ENCODE results near the gene PEDS1.
"Not testable (repeated sequence)": the region's sequence is repeated elsewhere in the genome, so short reads cannot be mapped to it uniquely, and the experiment has no call there.

PEDS1 gene

DNA sequence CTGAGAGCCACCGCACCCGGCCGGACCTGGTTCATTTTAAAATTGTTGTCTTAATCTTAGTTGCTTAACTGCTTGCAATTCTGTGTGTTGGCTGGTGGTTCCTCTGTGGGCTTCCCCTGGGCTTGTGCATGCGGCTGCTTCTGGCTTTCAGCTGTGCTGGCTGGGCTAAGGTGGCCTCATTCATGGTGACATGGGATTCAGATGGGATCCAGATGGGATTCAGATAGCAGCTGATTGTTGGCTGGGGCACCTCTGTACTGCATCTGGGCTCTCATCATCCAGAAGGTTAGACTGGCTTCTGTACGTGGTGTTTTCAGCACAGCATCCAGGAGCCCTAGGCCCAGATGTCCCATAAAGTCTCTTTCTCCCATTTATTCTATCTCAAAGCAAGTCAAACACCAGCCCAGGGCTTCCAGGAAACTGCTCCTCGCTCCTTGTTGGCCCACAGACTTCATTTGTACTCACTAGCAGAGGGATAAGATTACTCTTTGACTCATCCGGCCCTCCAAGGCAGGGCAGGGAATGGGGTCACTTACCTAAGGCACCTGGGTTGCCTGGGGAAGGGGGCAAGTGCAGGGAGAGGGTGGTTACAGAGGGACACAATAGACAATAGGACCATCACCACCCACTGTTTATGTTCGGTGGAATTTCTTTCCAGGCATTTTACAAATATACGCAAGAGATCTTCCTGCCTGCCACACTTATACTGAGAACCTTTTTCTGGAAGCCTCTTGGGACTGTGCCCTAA is 10.2 kb upstream of the PEDS1 start:
- no peak for DNase-seq (ENCODE audit: low read depth in 2 of 2, low spot score in 1 of 2)

DNA sequence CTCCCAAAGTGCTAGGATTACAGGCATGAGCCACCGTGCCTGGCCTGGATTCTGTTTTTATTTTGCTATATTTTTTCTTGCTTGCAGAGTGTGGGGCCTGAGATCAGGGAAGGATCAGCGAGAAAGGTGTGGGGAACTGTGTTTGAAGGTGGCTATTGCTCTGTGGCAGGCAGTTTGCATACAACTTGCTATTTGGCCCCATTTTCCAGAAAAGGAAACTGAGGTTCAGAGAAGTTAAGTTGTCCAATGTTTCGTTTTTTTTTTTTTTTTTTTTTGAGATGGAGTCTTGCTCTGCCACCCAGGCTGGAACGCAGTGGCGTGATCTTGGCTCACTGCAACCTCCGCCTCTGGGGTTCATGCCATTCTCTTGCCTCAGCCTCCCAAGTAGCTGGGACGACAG is 8.0 kb upstream of the PEDS1 start:
- not testable (repeated sequence) for DNase-seq (ENCODE audit: low read depth in 2 of 2, low spot score in 1 of 2)

DNA sequence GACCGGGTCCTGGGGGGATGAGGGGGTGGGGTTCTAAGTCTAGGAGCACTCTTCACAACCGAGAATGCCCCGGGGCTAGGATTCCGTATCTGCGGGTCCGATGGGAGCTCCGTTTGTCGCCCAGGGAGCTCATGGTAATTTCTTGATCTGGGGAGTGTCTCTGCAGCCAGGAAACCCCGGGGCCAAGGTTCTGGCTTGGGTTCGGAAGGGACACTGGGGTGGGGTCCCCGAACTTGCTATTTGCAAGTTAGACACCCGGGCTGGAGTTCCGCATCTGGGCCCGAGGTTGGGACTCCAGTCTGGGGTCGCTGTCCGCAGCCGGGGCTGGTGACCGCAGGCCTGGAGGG is 397 bp downstream of the PEDS1 start:
- no peak for DNase-seq (ENCODE audit: low read depth in 2 of 2, low spot score in 1 of 2)

DNA sequence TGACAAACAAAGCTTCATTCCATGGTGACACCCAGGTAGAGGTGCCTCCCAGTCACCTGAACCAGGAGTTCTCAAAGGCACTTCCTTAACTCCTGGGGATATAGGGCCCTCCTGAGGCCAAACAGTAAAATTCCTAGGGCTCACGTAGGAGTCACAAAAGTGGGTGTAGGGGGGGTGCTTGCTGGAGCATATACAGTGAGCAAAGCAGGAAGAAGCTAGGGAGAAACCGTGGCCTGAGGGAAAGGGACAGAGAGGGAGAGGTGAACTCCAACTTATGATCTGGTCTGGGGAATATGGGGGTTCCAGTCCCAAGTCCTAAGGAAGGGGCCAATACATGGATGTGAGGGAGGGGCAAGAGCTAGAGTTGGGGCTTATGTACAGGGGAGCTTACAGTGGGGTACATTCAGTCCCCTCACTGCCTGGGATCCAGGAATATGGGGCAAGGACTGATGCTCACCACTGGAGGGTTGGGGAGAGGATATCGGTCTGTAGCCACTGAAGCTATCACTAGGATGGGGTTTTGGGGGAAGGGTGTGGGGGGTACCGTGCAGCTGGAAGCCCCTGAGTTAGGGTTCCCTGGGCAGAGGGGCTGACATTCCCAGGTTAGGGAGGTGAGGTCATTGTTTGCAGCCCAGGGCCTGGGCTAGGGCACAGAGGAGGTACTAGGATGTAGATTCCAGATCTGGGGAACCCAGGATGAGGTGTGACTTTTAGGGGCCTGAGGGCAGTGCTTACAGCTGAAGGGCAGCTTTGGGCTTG is 950 bp downstream of the PEDS1 start:
- no peak for DNase-seq (ENCODE audit: low read depth in 2 of 2, low spot score in 1 of 2)

DNA sequence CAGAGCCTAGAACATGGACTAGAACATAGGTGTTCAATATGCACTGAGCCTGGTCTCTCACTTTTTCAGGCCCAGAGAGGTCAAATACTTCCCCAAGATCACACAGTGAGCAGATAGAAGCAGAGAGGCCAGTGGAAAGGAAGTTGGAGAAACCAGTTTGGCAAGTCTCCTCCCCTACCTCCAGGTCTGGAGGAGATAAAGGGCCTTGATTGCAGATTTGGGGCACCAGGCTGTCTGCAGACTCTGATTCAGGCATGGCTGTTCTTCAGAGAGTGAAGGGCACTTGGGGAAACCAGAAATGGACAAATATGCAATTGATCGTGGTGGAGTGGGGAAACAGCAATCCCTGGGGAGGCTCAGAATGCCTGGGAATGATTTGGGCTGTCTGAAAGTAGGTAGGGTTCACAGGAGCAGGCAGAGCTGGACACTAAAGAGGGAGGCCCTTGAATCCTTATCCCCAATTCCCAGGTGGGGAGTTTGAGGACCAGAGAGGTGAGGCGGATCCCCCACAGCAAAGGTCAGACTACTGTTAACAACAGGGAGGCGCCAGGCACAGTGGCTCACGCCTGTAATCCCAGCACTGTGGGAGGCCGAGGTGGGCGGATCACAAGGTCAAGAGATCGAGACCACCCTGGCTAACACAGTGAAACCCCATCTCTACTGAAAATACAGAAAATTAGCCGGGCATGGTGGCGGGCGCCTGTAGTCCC is 2.3 kb downstream of the PEDS1 start:
- DNase-seq (ENCODE audit: low read depth in 2 of 2, low spot score in 1 of 2) = no peak

DNA sequence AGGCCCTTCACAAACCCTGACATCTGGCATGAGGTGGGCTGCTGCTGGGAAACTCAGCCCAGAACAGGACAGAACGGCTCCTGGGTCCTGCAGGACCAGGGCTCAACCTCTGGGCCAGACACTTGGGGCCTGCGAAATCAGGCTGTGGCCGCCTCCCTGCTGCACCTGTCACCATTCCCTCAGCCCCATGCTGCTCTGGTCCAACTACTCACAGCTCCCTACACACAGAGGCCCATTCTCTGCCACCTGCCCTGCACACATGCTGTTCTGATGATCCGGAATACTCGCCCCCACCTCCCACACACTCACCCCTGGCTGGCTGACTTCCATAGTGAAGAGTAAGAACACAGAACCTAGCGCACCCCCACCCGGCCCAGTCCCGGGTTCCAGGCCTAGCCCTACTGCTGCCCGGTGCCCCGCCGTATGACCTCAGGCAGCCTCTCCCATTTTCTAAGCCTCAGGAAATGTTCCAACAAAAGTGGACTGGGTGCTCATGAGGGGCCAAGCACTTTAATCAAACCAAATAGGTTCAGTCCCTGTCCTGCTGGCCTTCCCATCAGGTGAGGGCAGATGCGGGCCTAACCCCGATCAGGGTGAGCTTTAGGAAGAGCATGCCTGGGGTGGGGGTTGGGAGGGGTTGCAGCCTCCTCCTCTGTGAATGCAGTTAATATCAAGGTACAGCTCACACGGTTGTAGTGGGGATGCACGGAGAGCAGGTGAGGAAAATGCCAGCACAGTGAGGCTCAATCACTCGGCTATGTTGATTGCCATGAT is 3.9 kb downstream of the PEDS1 start:
- DNase-seq (ENCODE audit: low read depth in 2 of 2, low spot score in 1 of 2) = no peak

DNA sequence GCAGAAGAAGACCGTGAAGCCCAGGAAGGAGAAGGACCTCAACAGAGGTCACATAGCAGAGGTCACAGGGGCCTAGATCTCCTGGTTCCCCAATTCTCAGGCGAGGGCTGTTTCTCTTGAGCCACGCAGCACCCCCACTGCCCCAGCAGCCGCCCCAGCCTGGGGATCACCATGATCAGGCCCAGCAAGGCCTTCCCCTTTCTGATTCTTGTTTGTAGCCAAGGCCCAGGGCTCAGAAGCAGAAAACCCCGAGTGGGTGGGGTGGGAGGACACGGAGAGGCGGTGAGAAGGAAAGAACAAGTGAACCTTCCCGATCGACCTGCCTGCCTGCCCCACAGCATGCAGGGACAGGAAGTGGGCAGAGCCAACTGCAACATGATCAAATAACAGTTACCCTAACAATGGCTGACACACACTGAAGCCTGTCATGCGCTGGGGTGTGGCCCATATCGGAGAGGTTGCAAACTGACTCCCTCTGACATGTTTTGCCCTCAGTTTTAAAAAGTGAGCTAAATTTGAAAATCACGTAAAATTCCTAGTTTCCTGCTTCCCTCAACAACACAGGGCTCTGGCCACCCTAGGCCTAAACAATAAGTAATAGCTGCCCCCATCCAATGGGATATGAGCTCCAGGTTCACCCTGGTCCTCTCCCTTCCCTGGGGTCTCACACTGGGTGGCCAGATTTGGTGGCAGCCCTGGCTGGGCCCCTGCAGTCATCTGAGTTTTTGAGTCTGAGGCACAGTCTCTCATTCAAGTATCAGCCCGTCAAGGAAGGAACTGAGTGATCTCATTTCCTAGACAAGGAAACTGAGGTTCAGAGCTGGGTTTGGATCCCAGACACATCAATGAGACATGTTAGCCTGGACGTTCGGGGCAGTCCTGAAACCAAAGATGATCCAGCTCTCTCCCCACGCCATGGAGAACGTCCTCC is 6.5 kb downstream of the PEDS1 start:
- peak; percentile 28 to 48 for DNase-seq (ENCODE audit: low read depth in 2 of 2, low spot score in 1 of 2)

DNA sequence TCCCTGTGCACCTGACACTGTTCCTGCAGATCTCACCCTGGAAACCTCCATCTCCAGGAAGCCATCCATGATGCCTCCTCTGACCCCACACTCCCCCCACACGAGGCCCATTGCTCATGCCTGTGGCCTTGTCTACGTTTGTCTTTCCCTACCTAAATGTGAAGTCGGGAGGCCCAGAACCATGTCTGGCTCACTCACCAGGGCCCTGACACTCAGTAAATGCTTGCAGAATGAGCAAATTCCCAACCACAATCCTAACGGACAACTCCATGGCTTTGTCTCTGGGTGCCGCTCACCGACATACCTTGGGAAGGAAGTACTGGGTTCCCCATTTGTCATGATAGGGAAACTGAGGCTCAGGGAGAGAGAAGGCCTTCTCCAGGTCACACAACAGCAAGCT is 7.3 kb downstream of the PEDS1 start:
- DNase-seq (ENCODE audit: low read depth in 2 of 2, low spot score in 1 of 2) = no peak

DNA sequence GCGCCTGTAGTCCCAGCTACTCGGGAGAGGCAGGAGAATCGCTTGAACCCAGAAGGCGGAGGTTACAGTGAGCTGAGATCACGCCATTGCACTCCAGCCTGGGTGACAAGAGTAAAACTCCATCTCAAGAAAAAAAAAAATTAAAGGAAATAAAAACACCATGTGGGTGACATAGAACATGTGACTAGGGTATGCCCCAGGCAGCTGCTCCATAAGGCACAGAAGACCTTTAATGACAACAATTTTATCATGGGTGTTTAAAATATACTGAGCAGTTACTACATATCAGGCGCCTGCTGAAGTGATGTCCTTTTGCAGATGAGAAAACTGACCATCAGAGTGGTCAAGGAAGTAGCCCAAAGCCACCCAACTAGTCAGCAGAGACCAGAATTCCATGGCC is 8.0 kb downstream of the PEDS1 start:
- no peak for DNase-seq (ENCODE audit: low read depth in 2 of 2, low spot score in 1 of 2)

DNA sequence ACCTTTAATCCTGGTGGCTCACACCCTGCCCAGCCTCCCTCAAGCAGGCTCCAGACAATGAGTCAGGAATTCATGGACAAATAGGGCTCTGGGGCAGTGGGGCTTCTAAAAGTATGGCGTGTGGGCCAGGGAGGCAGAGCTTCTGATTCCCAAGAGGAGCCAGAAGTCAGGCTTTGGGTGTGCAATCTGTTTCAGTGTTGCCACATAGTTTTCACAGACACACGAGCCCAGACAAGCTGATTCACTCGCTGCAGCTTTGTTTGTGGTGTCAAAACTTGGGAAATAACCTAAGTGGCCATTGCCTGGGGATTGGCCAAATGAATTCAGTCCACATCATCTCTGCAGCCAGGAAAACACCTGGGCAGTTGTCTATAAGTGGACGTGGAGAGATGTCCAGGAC is 9.2 kb downstream of the PEDS1 start:
- no peak for DNase-seq (ENCODE audit: low read depth in 2 of 2, low spot score in 1 of 2)

DNA sequence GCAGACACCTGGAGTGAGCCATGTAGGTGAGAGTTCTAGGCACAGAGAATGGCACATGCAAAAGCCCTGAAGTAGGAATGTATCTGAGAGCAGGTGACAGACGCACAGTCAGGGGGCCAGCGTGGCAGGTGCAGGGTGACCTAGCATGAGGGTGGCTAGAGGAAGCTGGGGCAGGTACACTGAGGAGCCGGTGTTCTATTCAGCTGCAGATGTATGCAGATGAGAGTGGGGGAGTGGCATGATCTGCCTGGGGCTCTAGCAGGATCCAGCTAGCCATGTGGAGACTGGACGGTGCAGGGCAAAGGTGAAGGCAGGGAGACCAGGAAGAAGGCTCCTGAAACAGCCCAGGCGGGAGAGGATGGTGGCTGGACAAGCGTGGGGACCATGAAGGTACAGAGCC is 10.7 kb downstream of the PEDS1 start:
- no peak for DNase-seq (ENCODE audit: low read depth in 2 of 2, low spot score in 1 of 2)

DNA sequence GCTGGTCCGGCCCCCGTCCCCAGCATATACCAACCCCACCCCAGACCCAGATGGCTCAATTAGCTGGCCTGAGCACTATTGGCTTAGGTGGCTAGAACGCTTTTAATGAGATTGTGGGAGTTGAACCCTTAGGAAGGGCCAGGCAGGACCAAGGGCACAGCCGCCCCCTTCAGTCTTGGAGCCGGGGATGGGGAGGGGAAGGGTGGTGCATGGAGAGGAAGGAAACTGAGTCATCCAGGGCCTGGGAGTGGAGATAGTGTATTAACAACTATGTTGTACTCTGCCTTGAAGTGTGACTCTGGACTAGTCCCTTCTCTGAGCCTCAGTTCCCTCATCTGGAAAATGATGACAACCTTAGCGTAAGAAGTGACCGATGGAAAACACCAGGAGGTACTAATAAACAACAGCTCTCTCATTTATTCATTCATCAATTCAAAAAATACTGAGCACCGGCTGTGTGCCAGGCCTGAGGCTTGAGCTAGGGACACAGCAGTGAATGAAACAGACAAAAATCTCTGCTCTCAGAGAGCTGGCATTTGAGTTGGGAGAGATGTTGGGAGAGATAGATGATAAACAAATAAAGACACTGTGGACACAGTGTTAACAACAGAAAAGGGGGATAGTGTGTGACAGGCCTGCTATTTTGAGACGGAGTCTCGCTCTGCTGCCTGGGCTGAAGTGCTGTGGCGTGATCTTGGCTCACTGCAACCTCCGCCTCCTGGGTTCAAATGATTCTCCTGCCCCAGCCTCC is 11.5 kb downstream of the PEDS1 start:
- DNase-seq (ENCODE audit: low read depth in 2 of 2, low spot score in 1 of 2) = no peak

DNA sequence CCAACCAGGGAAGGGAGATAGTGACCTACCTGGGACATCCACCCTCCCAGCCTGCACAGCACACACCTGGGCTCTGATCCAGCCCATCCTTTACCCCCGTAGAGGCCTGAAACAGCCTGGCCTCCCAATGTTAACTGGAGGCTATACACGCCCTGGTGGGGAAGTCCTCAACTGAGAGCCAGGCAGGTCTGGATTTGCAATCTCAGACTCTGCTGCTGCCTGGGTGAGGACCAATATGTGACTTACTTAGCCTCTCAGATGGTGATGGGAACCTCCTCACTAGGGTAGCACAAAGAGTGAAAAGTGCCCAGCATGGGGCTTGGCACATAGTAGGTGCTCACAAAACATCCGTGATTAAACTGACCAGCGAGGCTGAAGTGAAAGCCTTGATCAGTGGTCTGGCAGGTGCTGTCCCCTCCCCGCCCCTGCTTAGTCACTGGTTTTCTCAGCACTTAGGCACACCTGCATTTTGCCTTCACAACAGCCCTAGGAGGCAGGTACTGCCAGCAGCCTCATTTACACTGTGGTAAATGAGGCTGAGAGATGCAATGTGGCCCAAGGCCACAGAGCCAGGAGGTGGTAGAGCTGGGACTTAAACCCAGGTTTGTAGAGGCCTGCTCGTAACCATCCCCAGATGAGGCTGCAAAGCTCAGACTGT is 12.4 kb downstream of the PEDS1 start:
- no peak for DNase-seq (ENCODE audit: low read depth in 2 of 2, low spot score in 1 of 2)

DNA sequence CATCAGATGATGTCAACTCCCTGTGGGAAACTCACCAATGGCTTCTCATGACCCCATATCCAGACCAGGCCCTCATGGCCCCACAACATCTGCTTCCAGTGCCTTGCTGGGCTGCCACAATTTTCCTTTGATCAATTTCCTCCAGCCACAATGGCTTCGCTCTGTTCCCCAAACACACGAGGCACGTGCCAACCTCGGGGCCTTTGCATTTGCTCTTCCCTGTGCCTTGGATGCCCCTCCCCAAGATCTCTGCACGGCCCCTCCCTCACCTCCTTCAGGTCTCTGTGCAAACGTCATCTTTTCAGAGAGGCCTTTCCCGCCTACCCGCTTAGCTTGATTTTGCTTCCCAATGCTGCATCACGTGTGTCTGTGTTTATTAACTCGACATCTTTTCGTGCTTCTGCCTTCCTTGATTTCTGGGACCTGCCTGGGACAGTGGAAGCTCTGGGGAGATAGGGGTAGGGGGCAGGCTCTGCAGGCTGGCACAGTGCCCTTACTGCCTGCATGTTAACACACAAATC is 13.1 kb downstream of the PEDS1 start:
- DNase-seq (ENCODE audit: low read depth in 2 of 2, low spot score in 1 of 2) = no peak

DNA sequence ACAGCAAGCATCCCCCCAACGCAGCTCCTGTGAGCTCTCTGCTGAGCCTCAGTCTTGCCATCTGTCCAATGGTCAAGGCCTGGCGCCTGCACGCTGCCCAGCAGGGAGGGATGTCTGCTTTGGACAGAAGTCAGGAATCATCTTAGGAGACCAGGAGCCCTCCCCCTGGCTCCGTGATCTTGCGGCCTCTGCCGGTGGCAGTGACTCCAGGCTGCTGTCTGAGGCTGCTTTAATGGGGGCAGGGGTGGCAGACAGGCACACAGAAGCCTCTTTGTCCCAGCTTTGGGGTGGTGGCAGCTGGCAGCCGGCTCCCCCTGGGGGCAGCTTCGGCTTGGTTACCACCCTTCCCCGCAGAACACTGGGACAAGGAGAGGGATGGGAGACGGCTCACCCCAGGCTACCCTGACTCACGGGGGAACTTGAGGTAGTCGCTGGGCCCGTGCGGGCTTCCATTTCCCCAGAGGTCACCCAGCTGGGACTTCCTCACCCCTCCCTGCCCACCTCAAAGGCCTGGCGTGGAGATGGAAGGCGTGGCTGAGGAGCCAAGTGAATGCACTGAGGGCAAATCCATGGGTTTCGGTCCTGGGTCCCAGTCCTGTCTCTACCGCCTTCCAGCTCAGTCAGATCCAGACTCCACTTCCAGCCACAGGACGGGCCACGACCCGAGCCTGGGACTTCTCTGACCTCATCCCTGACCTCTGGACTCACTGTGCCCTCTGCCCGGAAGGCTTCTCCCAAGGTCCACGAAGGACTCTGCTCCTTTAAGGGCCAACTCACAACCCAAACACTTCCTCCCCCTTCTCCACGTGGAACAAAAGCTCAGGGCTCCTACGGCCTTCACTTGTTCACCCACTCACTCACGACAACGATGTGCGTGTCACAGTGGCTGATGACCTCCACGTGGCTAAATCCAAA is 14.8 kb downstream of the PEDS1 start:
- no peak for DNase-seq (ENCODE audit: low read depth in 2 of 2, low spot score in 1 of 2)

DNA sequence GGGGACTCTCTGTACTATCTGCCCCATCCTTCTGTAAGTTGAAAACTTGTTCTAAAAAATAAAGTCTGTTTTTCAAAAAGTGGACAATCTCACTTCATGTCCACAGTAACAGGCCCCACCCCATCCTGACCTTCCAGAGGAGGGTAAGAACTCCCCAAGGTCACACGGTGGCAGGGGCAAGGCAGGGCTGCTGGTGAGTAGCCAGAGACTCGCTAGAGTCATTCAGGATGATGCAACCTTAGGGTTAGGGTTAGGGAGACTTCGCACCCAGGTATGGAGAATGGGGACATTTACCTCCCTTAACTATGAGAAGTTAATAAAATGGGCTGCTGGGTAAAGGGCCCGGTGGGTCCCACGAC is 15.4 kb downstream of the PEDS1 start:
- no peak for DNase-seq (ENCODE audit: low read depth in 2 of 2, low spot score in 1 of 2)

DNA sequence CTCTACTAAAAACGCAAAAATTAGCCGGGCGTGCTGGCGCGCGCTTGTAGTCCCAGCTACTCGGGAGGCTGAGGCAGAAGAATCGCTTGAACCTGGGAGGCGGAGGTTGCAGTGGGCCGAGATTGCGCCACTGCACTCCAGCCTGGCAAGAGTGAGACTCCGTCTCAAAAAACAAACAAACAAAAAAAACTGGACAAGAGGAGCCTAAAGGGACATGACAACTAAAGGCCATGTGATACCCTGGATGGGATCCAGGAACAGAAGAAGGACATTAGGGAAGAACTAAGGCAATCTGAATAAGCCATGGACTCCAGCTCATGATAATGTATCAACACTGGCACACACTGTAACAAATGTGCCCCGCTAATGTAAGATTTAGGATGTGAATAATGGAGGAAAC is 15.8 kb downstream of the PEDS1 start:
- not testable (repeated sequence) for DNase-seq (ENCODE audit: low read depth in 2 of 2, low spot score in 1 of 2)

Data from stimulated activated CD8-positive, alpha-beta memory T cell treated with anti-CD3 and anti-CD28 coated beads, Interleukin-4, amount 100 ng/mL, for 1 hour (primary cell).